SW 1271 (cell line): ENCODE data around the gene BCAS3.
"Not testable (repeated sequence)": the region's sequence is repeated elsewhere in the genome, so short reads cannot be mapped to it uniquely, and the experiment has no call there.

ENCODE experiments used
- DNase-seq, 2 experiments: peaks; one replicate each; lab custom pipeline; 2025; lab: John Stamatoyannopoulos, UW

BCAS3 gene

DNA sequence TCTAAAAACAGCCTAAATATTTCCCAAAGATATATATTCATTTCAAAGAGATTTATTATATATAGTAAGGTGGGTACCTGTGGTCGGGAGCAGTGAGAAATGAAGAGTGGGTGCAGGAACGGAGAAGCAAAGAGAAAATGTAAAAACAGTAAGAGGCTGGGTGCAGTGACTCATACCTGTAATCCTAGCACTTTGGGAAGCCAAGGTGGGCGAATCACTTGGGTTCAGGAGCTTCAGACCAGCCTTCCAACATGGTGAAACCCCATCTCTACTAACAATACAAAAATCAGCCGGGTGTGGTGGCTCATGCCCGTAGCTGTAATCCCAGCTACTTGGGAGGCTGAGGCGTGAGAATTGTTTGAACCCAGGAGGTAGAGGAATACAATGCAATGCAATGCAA lies 257.1 kb downstream of the BCAS3 start:
- DNase-seq, result no peak

DNA sequence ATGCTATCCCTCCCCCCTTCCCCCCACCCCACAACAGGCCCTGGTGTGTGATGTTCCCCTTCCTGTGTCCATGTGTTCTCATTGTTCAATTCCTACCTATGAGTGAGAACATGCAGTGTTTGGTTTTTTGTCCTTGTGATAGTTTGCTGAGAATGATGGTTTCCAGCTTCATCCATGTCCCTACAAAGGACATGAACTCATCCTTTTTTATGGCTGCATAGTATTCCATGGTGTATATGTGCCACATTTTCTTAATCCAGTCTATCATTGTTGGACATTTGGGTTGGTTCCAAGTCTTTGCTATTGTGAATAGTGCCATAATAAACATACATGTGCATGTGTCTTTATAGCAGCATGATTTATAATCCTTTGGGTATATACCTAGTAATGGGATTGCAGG lies 258.3 kb downstream of the BCAS3 start:
- not testable (repeated sequence) for DNase-seq

DNA sequence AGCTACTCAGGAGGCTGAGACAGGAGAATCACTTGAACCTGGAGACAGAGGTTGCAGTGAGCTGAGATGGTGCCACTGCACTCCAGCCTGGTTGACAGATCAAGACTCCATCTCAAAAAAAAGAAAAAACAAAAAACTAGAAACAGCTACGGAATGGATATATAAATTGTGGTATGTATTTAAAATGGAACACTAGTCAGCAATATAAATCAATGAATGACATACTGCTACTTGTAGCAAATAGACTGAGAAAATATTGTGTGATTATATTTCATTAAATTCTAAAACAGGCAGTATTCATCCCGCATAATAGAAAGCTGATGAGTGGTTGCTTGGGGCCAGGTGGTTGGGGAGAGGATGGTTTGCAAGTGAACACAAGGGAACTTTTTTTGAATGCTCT lies 261.7 kb downstream of the BCAS3 start:
- DNase-seq, result no peak

DNA sequence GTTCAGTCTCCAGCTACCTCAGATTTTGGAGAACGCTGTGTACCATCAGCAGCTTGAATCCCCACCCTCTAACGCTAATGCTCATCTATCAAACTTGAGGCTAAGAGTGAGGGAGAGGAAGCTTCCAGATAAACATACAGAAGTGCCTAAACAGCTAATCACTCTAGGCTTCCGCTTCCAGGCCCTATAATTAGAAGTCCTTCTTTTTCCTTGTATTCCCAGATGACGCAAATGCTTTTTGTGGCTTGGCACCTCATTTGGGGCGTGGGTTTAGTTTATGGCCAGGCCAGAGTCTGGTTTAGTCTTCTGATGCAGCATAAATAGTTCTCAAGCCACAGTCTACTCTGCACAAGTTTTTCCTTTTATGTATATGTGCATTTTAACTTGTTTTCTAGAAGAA lies 263.4 kb downstream of the BCAS3 start:
- no peak for DNase-seq

DNA sequence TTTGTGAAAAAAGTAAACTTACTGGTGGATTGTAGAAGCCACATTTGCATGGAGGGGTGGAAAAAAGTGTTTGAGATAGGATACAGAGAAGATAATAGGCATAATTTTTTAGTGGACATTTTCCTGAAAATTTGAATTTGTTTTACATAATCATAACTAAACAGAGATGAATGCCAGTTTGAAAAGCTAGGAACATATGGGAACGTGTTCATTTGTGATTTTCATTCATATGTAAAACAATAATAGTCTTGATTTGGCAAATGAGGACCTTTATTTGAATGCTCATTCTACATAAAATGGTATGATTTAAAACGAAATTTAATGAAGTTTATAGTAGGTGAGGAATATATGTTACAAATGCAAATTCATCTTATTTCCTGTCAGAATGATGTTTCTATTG lies 263.9 kb downstream of the BCAS3 start:
- no peak for DNase-seq

DNA sequence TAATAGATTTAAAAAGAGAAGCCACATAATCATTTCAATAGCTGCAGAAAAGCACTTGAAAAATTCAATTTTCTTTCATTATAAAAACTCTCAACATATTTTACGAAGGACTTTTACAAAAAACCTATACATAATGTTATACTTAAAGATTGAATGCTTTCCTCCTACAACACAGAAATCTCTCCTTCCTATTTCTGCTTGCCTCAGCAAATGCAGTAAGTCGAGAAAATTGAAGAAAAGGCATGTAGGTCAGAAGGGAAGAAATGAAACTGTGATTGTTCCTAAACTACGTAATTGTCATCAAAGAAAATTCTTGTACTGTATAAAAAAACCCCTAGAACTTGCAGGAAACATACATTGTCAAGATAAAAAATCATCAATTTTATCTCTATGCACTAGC lies 267.1 kb downstream of the BCAS3 start:
- DNase-seq, result no peak

DNA sequence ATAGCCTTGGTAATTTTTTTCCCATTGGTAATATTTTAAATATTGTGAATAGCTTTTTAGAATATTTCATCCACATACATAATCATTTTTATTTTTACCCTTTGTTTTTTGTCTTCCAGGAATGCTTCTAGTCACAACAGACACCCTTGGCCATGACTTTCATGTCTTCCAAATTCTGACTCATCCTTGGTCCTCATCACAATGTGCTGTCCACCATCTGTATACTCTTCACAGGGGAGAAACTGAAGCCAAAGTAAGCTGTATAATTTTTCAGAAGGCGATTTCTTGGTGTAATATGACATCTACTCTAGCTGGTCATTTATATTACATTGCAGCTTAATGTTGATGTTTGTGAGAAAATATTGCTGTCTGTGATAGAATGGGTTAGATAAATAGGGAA lies 269.4 kb downstream of the BCAS3 start:
- DNase-seq, result no peak

DNA sequence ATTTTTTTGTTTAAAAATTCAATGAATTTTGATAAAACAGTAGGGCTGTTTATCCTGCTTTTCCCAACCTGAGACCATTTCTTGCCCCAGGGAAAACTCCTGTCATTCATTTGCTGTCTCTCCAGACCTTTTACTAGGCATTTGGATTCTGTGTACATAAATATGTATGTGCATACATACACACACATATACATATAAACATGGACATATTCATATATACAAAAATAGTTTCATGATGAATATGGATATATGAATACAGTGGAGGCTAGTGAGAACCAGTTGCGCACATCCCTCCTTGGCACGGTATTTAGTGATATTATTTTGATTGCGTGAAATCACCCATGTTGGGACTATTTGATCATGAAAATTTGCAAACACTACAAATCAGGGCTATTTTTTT lies 269.9 kb downstream of the BCAS3 start:
- DNase-seq, result no peak

DNA sequence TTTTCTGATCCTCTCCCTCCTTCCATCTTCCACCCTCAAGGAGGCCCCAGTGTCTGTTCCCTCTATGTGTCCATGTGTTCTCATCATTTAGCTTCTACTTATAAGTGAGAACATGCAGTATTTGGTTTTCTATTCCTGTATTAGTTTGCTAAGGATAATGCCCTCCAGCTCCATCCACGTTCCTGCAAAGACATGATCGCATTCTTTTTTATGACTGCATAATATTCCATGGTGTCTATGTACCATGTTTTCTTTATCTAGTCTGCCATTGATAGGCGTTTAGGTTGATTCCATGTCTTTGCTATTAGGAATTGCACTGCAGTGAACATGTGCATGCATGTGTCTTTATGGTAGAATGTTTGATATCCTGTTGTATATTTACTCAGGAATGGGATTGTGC lies 275.1 kb downstream of the BCAS3 start:
- DNase-seq, result no peak

DNA sequence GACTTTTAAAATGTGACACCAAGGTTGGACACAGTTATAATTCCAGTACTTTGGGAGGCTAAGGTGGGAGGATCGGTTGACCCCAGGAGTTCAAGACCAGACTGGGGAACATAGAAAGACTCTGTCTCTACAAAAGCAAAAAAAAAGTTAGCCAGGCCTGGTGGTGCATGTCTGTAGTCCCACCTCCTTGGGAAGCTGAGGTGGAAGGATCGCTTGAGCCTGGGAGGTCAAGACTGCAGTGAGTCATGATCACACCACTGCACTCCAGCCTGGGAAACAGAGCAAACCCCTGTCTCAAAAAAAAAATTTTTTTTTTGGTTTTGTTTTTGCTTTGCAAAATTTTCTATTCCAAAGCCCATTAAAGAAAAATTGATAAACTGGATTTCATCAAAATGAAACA lies 281.4 kb downstream of the BCAS3 start:
- no peak for DNase-seq

DNA sequence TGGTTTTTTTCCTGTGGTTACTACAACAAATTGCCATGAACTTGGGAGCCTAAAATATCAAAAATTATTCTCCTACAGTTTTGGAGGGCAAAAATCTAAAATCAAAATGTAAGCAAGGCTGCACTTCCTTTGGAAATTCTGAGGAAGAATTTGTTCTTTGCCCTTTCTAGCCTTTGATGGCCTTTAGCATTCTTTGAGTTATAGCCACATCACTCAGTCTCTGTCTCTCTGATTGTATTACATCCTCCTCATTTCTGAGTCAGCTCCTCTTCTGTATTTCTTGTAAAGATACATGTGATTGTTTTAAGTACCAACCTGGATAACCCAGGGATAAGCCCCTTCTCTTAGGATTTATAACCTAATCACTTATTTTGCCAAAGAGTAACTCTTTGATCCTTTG lies 282.0 kb downstream of the BCAS3 start:
- no peak for DNase-seq

DNA sequence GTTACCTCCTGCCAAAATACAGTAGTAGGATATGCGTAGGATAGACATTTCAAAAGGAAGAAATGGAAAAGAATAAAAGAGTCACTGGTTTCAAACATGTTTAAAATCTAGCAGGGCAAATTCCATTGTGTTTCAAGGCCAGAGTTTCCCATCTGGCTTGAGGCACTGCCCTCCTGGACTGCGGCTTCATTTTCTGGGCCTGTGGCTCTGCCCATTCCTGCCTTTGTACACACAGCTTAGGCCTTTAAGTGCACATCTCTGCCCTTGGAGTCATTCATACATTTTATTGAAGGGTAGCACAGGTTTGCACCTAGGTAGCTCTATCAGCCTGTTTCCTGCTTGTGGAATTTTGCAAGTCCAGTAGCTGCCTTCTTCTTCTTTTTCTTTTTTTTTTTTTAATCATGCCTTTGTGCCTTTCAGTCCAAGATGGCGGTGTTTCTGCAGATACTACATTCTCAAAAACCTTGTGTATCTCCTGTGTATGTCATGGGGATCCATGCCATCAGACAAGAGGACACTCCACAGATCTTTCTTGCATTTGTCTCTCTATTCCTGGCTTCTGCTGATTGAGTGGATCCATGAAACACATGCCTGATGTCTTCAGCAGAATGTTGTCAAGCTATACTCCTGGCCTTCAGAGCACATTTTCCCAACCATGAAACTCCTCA lies 282.9 kb downstream of the BCAS3 start:
- no peak for DNase-seq

DNA sequence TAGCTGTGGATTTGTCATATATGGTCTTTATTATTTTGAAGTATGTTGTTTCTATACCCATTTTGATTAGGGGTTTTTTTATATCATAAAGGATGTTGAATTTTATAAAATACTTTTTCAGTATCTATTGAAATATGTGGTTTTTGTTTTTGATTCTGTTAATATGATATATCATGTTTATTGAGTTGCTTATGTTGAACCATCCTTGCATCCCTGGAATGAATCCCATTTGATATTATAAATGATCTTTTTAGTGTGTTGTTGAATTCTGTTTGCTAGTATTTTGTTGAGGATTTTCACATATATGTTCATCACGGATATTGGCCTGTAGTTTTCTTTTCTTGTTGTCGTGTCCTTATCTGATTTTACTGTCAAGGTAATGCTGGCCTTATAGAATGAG lies 286.5 kb downstream of the BCAS3 start:
- DNase-seq, result no peak

DNA sequence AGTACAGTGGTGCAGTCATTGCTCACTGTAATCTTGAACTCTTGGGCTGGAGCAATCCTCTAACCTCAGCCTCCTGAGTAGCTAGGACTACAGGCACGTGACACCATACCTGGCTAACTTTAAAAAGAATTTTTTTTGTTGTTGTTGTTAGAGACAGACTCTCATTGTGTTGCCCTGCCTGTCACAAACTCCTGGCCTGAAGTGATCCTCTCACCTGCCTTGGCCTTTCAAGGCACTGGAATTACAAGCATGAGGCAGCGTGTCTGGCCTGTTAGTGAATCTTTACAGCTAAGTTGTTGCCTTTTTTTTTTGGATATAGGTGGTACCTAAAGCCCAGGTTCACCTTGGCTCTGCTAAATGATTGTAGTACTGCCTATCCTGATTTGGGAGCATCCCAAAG lies 290.6 kb downstream of the BCAS3 start:
- no peak for DNase-seq

DNA sequence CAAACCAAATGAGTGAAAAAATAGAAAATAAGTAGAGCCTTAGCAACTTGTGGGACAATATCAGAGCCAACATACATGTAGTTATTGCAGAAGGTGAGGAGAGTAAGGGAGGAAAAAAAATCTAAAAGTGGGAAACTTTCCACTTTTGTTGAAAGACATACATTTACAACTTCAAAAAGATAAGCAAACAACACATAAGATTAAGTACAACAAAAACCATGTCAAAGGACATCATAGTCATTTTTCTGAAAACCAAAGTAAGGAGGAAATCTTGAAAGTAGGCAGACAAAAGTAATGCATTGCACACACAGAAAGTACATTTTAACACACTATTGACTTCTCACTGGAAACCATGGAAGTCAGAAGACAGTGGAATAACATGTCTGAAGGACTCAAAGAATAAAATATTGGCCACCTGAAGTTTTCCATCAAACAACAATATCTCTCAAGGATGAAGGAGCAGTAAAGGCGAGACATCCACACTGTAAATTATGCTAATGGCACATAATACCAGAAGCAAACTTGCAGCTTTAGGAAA lies 291.9 kb downstream of the BCAS3 start:
- DNase-seq, result no peak

DNA sequence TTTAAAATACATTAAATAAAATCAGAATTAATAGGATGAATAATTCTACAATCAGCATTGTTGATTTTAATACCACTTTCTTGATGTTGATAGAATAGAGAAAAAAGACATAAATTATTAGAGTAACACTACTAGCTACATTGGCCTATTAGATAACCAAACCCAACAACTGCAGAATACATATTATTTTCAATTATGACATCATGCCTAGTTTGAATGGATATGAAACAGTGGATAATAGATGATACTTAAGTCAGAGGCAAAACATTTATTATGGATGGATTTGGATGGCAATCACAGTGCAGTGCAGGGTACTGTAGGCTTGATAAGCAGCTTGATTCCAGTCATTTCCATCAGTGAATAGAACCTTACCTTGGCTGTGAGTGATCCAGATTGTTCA lies 293.1 kb downstream of the BCAS3 start:
- no peak for DNase-seq

DNA sequence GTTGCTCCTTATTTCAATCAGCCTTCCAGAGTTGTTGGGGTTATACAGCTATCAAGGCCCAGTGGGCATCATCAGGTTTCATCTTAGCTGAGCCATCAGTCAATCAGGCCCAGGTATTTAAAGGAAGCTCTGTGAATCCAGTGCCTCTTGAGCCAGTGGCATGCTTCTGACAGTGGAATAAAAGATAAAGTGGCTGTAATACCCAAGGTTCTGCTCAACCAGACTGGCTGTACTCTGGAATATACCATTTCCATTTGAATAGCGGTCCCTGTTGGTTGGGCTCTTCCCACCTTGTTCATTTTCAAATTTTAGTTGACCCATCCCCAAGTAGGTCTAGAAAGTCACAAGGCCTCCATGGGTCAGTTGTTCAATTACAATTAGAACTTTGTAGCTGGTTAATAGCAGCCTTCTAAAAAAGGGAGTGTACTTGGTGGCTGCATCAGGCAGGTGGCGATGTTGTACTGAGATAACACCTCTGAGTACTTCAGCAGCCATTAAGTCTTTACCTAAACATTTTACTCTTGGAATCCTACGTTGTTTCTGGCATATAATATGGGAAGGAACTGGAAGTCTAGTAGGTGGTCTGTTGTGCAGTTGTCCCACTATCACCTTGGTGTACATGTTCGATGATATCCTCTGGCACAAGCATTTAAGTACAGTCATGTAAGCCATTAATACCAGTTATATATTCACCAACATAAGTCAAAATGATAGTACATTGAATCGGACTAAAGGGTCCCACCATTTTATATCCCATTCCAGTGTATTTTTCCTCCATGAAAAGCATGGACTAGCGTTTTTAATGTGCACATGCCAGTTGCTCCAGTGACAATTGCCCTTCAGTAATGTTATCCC lies 294.1 kb downstream of the BCAS3 start:
- DNase-seq, result peak in 1 of 2 experiments; percentile 30

DNA sequence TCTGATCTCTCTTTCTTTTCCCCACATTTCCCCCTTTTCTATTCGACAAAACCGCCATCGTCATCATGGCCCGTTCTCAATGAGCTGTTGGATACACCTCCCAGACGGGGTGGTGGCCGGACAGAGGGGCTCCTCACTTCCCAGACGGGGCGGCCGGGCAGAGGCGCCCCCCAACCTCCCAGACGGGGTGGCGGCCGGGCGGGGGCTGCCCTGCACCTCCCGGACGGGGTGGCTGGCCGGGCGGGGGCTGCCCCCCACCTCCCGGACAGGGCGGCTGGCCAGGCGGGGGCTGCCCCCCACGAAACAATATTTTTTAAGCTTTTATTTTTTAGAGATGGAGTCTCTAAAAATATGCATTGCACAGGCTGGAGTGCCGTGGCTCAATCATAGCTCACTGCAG lies 299.2 kb downstream of the BCAS3 start:
- not testable (repeated sequence) for DNase-seq

DNA sequence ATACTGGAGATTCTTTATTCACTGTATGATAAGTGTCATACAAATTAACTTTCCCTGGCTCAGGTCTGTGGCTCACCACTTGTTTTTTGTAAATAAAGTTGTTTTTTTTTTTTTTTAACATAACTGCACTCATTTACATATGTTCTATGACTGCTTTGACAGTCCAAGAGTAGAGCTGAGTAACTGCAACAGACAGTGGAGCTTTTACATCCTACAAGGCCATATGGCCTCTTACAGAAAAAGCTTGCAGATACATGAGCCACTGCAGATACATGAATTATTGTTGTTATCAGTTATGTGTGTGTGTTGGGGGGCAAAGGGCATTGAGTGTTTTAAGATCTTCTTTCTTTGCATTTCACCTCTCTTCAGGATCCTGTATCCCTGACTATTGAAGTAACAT lies 311.7 kb downstream of the BCAS3 start:
- DNase-seq, result no peak

DNA sequence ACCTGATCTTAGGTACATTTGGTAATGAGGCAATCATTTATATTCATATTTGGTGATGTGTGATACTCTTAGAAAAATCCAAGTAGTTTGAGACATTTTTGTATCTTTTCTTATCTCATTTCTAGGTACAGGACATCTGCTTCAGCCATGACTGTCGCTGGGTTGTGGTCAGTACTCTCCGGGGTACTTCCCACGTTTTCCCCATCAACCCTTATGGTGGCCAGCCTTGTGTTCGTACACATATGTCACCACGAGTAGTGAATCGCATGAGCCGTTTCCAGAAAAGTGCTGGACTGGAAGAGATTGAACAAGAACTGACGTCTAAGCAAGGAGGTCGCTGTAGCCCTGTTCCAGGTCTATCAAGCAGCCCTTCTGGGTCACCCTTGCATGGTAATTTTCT lies 312.2 kb downstream of the BCAS3 start:
- no peak for DNase-seq

DNA sequence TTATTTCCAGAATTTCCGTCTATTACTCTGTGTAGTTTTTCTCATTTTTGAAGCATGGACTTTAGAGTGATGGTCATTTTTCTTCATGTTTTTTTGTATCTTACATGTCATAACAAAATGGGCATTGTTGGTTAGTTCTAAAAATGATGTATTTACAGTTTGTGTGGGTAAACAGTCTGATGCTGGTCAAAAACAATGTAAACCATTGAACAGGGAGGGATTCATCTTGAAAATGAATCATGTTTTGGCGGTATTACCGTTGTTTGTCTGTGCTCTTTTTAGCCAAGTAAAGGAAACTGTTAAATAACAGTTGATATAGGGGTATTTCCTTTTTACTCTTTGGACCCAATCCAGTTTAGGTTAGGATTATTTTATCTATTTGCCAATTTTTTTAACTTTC lies 315.8 kb downstream of the BCAS3 start:
- DNase-seq, result no peak

DNA sequence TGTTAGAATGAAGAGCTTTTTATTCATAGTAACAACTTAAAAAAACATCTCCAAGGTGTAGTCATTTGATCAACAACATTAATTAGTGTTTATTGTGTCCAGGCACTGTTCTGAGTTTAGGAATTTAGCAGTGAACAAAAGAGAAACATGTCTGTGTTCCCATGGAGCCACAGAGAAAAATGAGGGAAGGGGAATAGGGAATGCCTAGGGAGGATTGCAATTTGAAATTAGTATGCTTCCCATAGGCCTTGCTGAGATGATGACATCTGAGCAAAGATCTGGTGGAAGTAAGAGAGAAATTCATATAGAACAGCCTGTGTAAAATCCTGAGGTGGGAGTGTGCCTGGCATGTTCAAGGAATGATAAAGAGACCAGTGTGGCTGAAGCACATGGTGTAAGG lies 318.0 kb downstream of the BCAS3 start:
- DNase-seq, result no peak

DNA sequence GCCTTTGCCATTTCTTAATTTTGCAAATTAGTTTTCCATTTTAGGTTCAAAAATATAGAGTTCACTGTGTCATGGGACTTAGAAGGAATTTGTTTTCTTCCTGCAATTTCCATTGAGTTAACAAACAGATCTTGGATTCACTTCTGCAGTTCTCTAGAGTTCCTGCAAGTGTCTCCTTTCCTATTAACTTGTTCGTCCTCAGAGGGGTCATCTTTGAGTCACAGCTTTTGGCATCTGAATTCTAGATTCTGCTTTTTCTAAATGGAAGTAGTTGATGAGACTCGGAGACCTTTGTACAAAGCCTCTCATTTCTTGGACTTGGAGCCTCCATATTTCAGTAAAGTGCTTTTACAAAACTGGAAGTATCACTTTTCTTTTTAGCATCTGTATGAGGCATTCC lies 323.3 kb downstream of the BCAS3 start:
- peak; percentile 8 to 11 for DNase-seq
